ENCODE results near the gene RUNX3.

- TF ChIP-seq CTCF (IDR thresholded peaks at IDR 0.05; ENCODE audit: low read length) (no peak), EZH2 (optimal IDR thresholded peaks at IDR 0.05; ENCODE audit: low read depth, low read length) (no peak)
Measured at GRCh38 chr1:24946861-24947658, 17.0 kb upstream of the RUNX3 start.
